K562 (cell line): ENCODE measurements around the gene DAPK1. TPM values are rescaled to one million over a fixed set of nuclear protein-coding genes. Genes with fewer than 3 reads are reported as not detected.

Experiments
- ATAC-seq: fragments of 200-7000 bp; cut with Tn5 transposase; 3 replicates; pipeline ENCODE4 v1.9.1; 2020; ENCODE audit warnings: moderate library complexity
- BruUV-seq: library from RNA; stranded (reverse); fragments of 400-500 nt; replicated peaks from 2 replicates; lab custom pipeline; 2021; lab: Mats Ljungman, UMichigan
- CTCF ChIA-PET: fragments of 300-600 bp; formaldehyde crosslinking; extraction: SDS; loops from one replicate; lab custom pipeline; 2021; ENCODE audit warnings: low intra/inter-chr PET ratio; lab: Yijun Ruan, JAX
- POLR2A ChIA-PET: fragments of 300-600, 350-650 bp; sonication (Branson Sonifier 250); formaldehyde crosslinking; extraction: SDS; loops from one replicate; lab custom pipeline; 2021; ENCODE audit warnings: antibody characterized with exemption, inconsistent platforms; lab: Yijun Ruan, JAX
- DNase-seq, 4 experiments: peaks; one replicate each; pipeline versions ENCODE4 v3.0.0 to v3.0.0-alpha.2; 2011 to 2018; ENCODE audit warnings: low spot score in 3 of 4, mixed read lengths in 3 of 4; ENCODE audit errors: extremely low read depth in 1 of 4
- FAIRE-seq: peaks from 2 replicates; lab custom pipeline; 2011; peaks lifted over from hg19 to GRCh38; lab: Jason Lieb, UNC
- H2AFZ ChIP-seq: 2 replicates; pipeline ENCODE4 v1.6.0; 2011; ENCODE audit warnings: low read depth, low read length, control low read depth, inconsistent platforms
- H3K27ac ChIP-seq: fragments of 200-600 bp; 3 replicates; pipeline ENCODE4 v1.8.0; 2011; ENCODE audit warnings: low read depth, mild to moderate bottlenecking, control low read depth, inconsistent platforms, low read length, moderate library complexity, mixed read lengths; ENCODE audit errors: extremely low read depth
- H3K27me3 ChIP-seq, 2 experiments: fragments of 300-600 bp in 1 of 2; 2 replicates in 1 of 2; 3 replicates in 1 of 2; pipeline versions ENCODE4 v1.6.0 to v1.8.0; 2011; ENCODE audit warnings: inconsistent platforms in 2 of 2, low read length in 2 of 2, mild to moderate bottlenecking in 1 of 2, mixed read lengths in 1 of 2, moderate library complexity in 1 of 2; ENCODE audit not compliant: control insufficient read depth in 2 of 2, insufficient read depth in 2 of 2
- H3K36me3 ChIP-seq: fragments of 300-600 bp; 3 replicates; pipeline ENCODE4 v1.8.0; 2011; ENCODE audit warnings: mild to moderate bottlenecking, low read length, inconsistent platforms; ENCODE audit not compliant: control insufficient read depth, insufficient read depth
- H3K4me1 ChIP-seq, 2 experiments: fragments of 200-600 bp in 1 of 2; replicated peaks in 1 of 2; 2 replicates in 1 of 2; 3 replicates in 1 of 2; pipeline versions ENCODE4 v1.5.1 to v1.8.0; 2011; ENCODE audit warnings: inconsistent platforms in 2 of 2, low read length in 2 of 2, mild to moderate bottlenecking in 1 of 2, mixed read lengths in 1 of 2, moderate library complexity in 1 of 2; ENCODE audit not compliant: control insufficient read depth in 2 of 2, insufficient read depth in 2 of 2
- H3K4me2 ChIP-seq: 2 replicates; pipeline ENCODE4 v1.6.1; 2011; ENCODE audit warnings: low read length, control low read depth, inconsistent platforms, mixed read lengths; ENCODE audit not compliant: insufficient read depth
- H3K4me3 ChIP-seq: fragments of 200-600 bp; sonication (generic), shearing (Covaris generic); 2 replicates; pipeline ENCODE4 v1.5.1; 2016; ENCODE audit warnings: control low read depth, inconsistent platforms
- H3K79me2 ChIP-seq: fragments of 200-600 bp; 3 replicates; pipeline ENCODE4 v1.8.0; 2011; ENCODE audit warnings: low read length, inconsistent platforms; ENCODE audit not compliant: control insufficient read depth, insufficient read depth
- H3K9ac ChIP-seq, 2 experiments: 2 replicates each; pipeline versions ENCODE4 v1.6.0 to v1.6.1; 2011; ENCODE audit warnings: low read depth in 2 of 2, low read length in 2 of 2, control low read depth in 1 of 2, inconsistent platforms in 1 of 2, mild to moderate bottlenecking in 1 of 2, mixed read lengths in 1 of 2; ENCODE audit not compliant: insufficient read depth in 1 of 2
- H3K9me1 ChIP-seq: one replicate; pipeline ENCODE4 v1.6.0; 2011; ENCODE audit warnings: inconsistent platforms, mild to moderate bottlenecking, low read length, moderate library complexity; ENCODE audit not compliant: control insufficient read depth, insufficient read depth
- H3K9me3 ChIP-seq: replicated peaks from 2 replicates; pipeline ENCODE4 v1.5.1; 2011; ENCODE audit warnings: low read depth, low read length, inconsistent platforms; ENCODE audit not compliant: control insufficient read depth, insufficient read depth
- H4K20me1 ChIP-seq: replicated peaks from 2 replicates; pipeline ENCODE4 v1.6.1; 2011; ENCODE audit warnings: low read length, inconsistent platforms, mixed read lengths; ENCODE audit not compliant: control insufficient read depth, insufficient read depth
- EZH2 ChIP-seq: IDR thresholded peaks from 2 replicates; pipeline ENCODE4 v1.6.1; 2012; ENCODE audit warnings: low read depth, mild to moderate bottlenecking, inconsistent platforms, low read length, borderline replicate concordance
- GTF2E2 ChIP-seq: fragments of 200-800 bp; sonication (Bioruptor generic); IDR thresholded peaks from 2 replicates; pipeline ENCODE4 v1.6.1; 2016; ENCODE audit warnings: missing genetic modification characterization, missing compliant biosample characterization
- MEF2D ChIP-seq: conservative IDR thresholded peaks from 2 replicates; pipeline ENCODE4 v1.6.1; 2016; ENCODE audit warnings: low read depth, missing genetic modification characterization, missing compliant biosample characterization
- MTA2 ChIP-seq: fragments of 450-650 bp; IDR thresholded peaks from 2 replicates; pipeline ENCODE4 v1.6.1; 2016; ENCODE audit warnings: low read depth
- POLR2B ChIP-seq: fragments of 450-650 bp; IDR thresholded peaks from 2 replicates; pipeline ENCODE4 v1.6.1; 2018; ENCODE audit warnings: low read depth; ENCODE audit not compliant: partially characterized antibody
- RBFOX2 ChIP-seq: fragments of 200-400 bp; formaldehyde crosslinking; IDR thresholded peaks from 2 replicates; pipeline ENCODE4 v1.6.1; 2017; ENCODE audit warnings: low read depth, mild to moderate bottlenecking, low read length, moderate library complexity
- SIRT6 ChIP-seq: IDR thresholded peaks from one replicate; pipeline ENCODE4 v1.6.1; 2012; ENCODE audit warnings: low read depth, mild to moderate bottlenecking, control low read depth, inconsistent platforms, low read length, moderate library complexity
- WHSC1 ChIP-seq: IDR thresholded peaks from one replicate; pipeline ENCODE4 v1.6.1; 2012; ENCODE audit warnings: low read length, control low read depth, inconsistent platforms
- ZFP36 ChIP-seq: fragments of 150-350 bp; IDR thresholded peaks from 2 replicates; pipeline ENCODE4 v1.6.1; 2018; ENCODE audit warnings: low read length, low read depth; ENCODE audit not compliant: partially characterized antibody
- ZNF586 ChIP-seq: fragments of 450-650 bp; formaldehyde crosslinking; conservative IDR thresholded peaks from 2 replicates; pipeline ENCODE4 v1.4.0; 2020; ENCODE audit warnings: mild to moderate bottlenecking, moderate library complexity
- ZNF589 ChIP-seq: fragments of 200-800 bp; sonication (Bioruptor generic); IDR thresholded peaks from 2 replicates; pipeline ENCODE4 v1.6.1; 2016; ENCODE audit warnings: low read depth, missing genetic modification characterization, missing compliant biosample characterization
- ZNF740 ChIP-seq, 3 experiments: fragments of 200-800 bp in 1 of 3; sonication (Bioruptor generic) in 1 of 3; sonication (generic) in 1 of 3; formaldehyde crosslinking in 1 of 3; IDR thresholded peaks; 2 replicates each; pipeline versions ENCODE4 v1.6.1 to v1.8.0; 2016 to 2022; ENCODE audit warnings: mild to moderate bottlenecking in 2 of 3, missing compliant biosample characterization in 2 of 3, missing genetic modification characterization in 2 of 3, missing genetic modification reagents in 1 of 3
- WGBS: fragments of 100-300 bp; shearing (Covaris generic); methylation state at CpG from one replicate; pipeline ENCODE4 v1.1.6; 2016; ENCODE audit warnings: low coverage, mixed read lengths; ENCODE audit not compliant: insufficient coverage; ENCODE audit errors: missing lambda C conversion rate; 5-methylcytosine and 5-hydroxymethylcytosine counted together
- in situ Hi-C: fragments of 300-500 bp; cut with MboI; formaldehyde crosslinking; loops from 4 replicates; pipeline ENCODE4 v1.15.0; 2018; ENCODE audit warnings: inconsistent platforms, mixed read lengths
- intact Hi-C: fragments of 100-400 bp; cut with micrococcal nuclease; formaldehyde crosslinking; loops from 2 replicates; pipeline ENCODE4 v1.14.2; 2022
- polyA plus RNA-seq, 8 experiments: library from polyadenylated mRNA; depleted of rRNA in 4 of 8; stranded (reverse) in 5 of 8; unstranded in 3 of 8; fragments of >200 nt; fragmentation: Nextera tagmentation in 2 of 8; fragmentation: Illumina TruSeq in 1 of 8; extraction: Ambion mirVana in 2 of 8; extraction: Trizol in 1 of 8; gene quantifications; 2 replicates each; pipeline versions ENCODE4 v1.2.1 to v1.2.3, GENCODE V29; 2011 to 2014; ENCODE audit warnings: inconsistent platforms in 1 of 8, missing spikeins in 1 of 8
- total RNA-seq, 7 experiments: library from RNA; depleted of rRNA in 6 of 7; stranded (reverse); fragments of >200 nt in 6 of 7; fragmentation: Illumina TruSeq in 2 of 7; extraction: Trizol in 2 of 7; gene quantifications; 2 replicates each; pipeline versions ENCODE4 v1.2.1 to v1.2.3, GENCODE V29; 2011 to 2021; ENCODE audit warnings: low replicate concordance in 1 of 7
- TF ChIP-seq, protein P1 (sequence below): sonication (generic); formaldehyde crosslinking; IDR thresholded peaks from 2 replicates; pipeline ENCODE4 v1.8.0; 2022; ENCODE audit warnings: mild to moderate bottlenecking, missing genetic modification reagents
- TF ChIP-seq, protein P2 (sequence below): fragments of 250-450 bp; sonication (Bioruptor Pico); IDR thresholded peaks from 2 replicates; pipeline ENCODE4 v1.5.0; 2021; ENCODE audit warnings: mild to moderate bottlenecking, moderate library complexity

Gene DAPK1
- total and polyA plus RNA-seq, 9 of the 15 experiments (the other 6 are each of a cell fraction or from before 2014, with no cell fraction given) = 1.7 to 26.4 (median 15.8) TPM

- intact Hi-C loops = no loop called here
- ChIA-PET CTCF (no interaction called here), POLR2A (no interaction called here)
- FAIRE-seq = no peak
- Histone ChIP-seq H3K9ac (no peak overlapping the region), H3K27me3 (no peaks in the 10 kb centered on the region), H3K79me2 (no peaks in the 10 kb centered on the region), H3K4me2 (no peak overlapping the region), H3K9me3 (no peaks in the 10 kb centered on the region), H2AFZ (no peak overlapping the region), H4K20me1 (no peaks in the 10 kb centered on the region), H3K4me3 (no peak overlapping the region), H3K27ac (no peak overlapping the region), H3K4me1 (peaks cover 0 to 4% of the 10 kb centered on the region in 2 experiments; a peak in 3 of 5 replicates), H3K9me1 (no peaks in the 10 kb centered on the region), H3K36me3 (no peaks in the 10 kb centered on the region)
- BruUV-seq = no TSS peak
- WGBS = 51% methylated on average over 4 of the region's 4 CpGs
- in situ Hi-C loops = no loop called here
- no peak for TF ChIP-seq MEF2D (tag)
- TF ChIP-seq, protein P1, sequence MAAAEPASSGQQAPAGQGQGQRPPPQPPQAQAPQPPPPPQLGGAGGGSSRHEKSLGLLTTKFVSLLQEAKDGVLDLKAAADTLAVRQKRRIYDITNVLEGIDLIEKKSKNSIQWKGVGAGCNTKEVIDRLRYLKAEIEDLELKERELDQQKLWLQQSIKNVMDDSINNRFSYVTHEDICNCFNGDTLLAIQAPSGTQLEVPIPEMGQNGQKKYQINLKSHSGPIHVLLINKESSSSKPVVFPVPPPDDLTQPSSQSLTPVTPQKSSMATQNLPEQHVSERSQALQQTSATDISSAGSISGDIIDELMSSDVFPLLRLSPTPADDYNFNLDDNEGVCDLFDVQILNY (CRISPR knock-in tag) = no peak
- no peak for TF ChIP-seq GTF2E2 (tag)
- no peak for TF ChIP-seq ZNF589 (CRISPR knock-in tag)
- TF ChIP-seq ZNF740 (CRISPR knock-in tag; IDR thresholded peaks at IDR 0.05) = no peak
- TF ChIP-seq ZNF740 (tag; IDR thresholded peaks at IDR 0.05) = no peak
- TF ChIP-seq, protein P2, sequence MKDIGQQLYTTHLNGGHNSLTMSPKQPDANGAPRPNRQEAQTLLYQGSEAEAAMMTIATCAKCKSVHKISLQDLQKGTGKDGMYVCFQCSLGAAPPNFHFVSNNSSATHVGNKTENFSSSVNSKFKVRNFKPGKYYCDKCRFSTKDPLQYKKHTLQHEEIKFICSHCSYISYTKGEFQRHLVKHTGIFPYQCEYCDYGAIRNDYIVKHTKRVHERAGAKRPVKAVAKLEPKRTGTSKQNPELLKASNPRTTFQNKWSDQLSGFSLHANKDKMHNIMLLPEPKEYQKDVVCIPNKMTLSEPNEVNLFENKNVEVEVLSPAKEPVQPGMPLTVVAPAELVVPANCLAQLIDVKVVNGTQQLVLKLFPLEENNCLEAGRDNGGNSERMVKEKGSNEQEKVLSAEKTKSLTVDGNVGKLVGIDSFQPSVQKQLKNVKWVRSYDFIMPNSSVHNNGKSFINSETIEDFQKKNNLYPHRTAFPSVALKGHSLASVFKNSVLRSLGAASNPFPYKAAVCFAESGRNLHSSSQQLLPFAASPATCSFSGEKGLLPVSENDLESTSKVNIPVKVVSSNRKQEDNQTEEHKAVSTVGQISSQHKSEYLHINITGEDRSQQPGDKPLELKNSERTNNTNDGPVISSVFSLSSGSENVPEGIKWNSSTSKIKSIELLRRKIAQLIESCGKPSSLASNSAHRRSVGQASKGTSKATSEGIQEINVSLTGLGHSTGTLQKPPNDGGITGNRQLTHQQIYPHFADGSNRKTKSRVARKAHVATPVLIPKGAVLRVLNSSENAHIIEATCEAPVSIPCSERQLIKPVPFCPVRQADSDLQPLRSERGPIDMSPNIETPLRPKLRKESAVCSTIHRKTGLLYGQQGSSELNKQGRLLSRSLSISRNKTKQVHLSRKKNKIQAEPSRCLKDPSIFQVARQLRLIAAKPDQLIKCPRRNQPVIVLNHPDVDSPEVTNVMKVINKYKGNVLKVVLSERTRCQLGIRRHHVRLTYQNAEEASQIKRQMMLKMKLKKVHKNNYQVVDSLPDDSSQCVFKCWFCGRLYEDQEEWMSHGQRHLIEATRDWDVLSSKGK (CRISPR knock-in tag) = no peak
- TF ChIP-seq POLR2B = no peak
- TF ChIP-seq MTA2 = no peak
- no peak for TF ChIP-seq ZFP36
- no peak for TF ChIP-seq RBFOX2
- no peak for TF ChIP-seq EZH2
- no peak for TF ChIP-seq ZNF586
- TF ChIP-seq WHSC1 = no peak
- TF ChIP-seq SIRT6 = no peak
- ATAC-seq = no peak
- DNase-seq = no peak
Observed at GRCh38 chr9:87481890-87482855, 15.5 kb upstream of the DAPK1 start.
